Activated naive CD8-positive, alpha-beta T cell treated with anti-CD3 and anti-CD28 coated beads for 36 hours (primary cell): Measurements from ENCODE around the gene VPS16. TPM values are rescaled to one million over a fixed set of nuclear protein-coding genes. Genes with fewer than 3 reads are reported as not detected.
"Not testable (repeated sequence)": the region's sequence is repeated elsewhere in the genome, so short reads cannot be mapped to it uniquely, and the experiment has no call there.

Source experiments
- DNase-seq: peaks from one replicate; pipeline ENCODE4 v3.0.0; 2021
- H3K27ac Mint-ChIP-seq: one replicate; pipeline ENCODE4 v1.8.0; 2022; ENCODE audit warnings: mild to moderate bottlenecking, moderate library complexity, mixed read lengths
- H3K27me3 Mint-ChIP-seq: one replicate; pipeline ENCODE4 v1.8.0; 2022; ENCODE audit warnings: mild to moderate bottlenecking, mixed read lengths
- H3K36me3 Mint-ChIP-seq: one replicate; pipeline ENCODE4 v1.8.0; 2021; ENCODE audit warnings: mild to moderate bottlenecking, mixed read lengths
- H3K4me1 Mint-ChIP-seq: one replicate; pipeline ENCODE4 v1.8.0; 2021; ENCODE audit warnings: mixed read lengths
- H3K4me3 Mint-ChIP-seq: one replicate; pipeline ENCODE4 v1.8.0; 2022; ENCODE audit warnings: mild to moderate bottlenecking, moderate library complexity, mixed read lengths
- H3K9me3 Mint-ChIP-seq: one replicate; pipeline ENCODE4 v1.8.0; 2022; ENCODE audit warnings: mixed read lengths
- total RNA-seq, 2 experiments: library from RNA; stranded (reverse); gene quantifications; one replicate each; pipeline ENCODE4 v1.2.3, GENCODE V29; 2021

Gene VPS16
- total RNA-seq, 2 experiments from 2014 or later: 33.5 to 34.1 TPM

GRCh38 chr20:2801286-2801728, 39.2 kb upstream of the VPS16 start:
- no peak for DNase-seq
- peaks cover 24% of the 10 kb centered on the region for H3K4me1 Mint-ChIP-seq
- no peaks in the 10 kb centered on the region for H3K36me3 Mint-ChIP-seq
- peaks cover 66% of the 10 kb centered on the region for H3K27me3 Mint-ChIP-seq
- no peak overlapping the region for H3K27ac Mint-ChIP-seq
- H3K9me3 Mint-ChIP-seq: no peaks in the 10 kb centered on the region
- H3K4me3 Mint-ChIP-seq: peak overlapping the region; percentile 78

- no peak overlapping the region for H3K27ac Mint-ChIP-seq
- H3K4me1 Mint-ChIP-seq: peaks cover 20% of the 10 kb centered on the region
- H3K9me3 Mint-ChIP-seq: no peaks in the 10 kb centered on the region
- no peak for DNase-seq
- peaks cover 77% of the 10 kb centered on the region for H3K27me3 Mint-ChIP-seq
- no peak overlapping the region for H3K4me3 Mint-ChIP-seq
- no peaks in the 10 kb centered on the region for H3K36me3 Mint-ChIP-seq
These were observed 36.3 kb upstream of the VPS16 start for GRCh38 chr20:2804041-2804828.

- Mint-ChIP-seq H3K27me3 (peaks cover 73% of the 10 kb centered on the region), H3K4me1 (peaks cover 13% of the 10 kb centered on the region), H3K27ac (no peak overlapping the region), H3K36me3 (no peaks in the 10 kb centered on the region), H3K4me3 (no peak overlapping the region), H3K9me3 (no peaks in the 10 kb centered on the region)
- no peak for DNase-seq
These were observed 35.5 kb upstream of the VPS16 start for GRCh38 chr20:2804852-2805688.

- Mint-ChIP-seq H3K27ac (no peak overlapping the region), H3K9me3 (no peaks in the 10 kb centered on the region), H3K27me3 (peaks cover 70% of the 10 kb centered on the region)
These were observed 34.7 kb upstream of the VPS16 start for GRCh38 chr20:2805689-2806350.

GRCh38 chr20:2806351-2806701, 34.2 kb upstream of the VPS16 start:
- no peak for DNase-seq
- H3K9me3 Mint-ChIP-seq: peaks cover 1% of the 10 kb centered on the region
- peaks cover 4% of the 10 kb centered on the region for H3K4me1 Mint-ChIP-seq
- no peak overlapping the region for H3K27ac Mint-ChIP-seq
- no peak overlapping the region for H3K4me3 Mint-ChIP-seq
- no peaks in the 10 kb centered on the region for H3K36me3 Mint-ChIP-seq
- H3K27me3 Mint-ChIP-seq: peaks cover 70% of the 10 kb centered on the region

More at GRCh38 chr20:2805689-2806350, 34.7 kb upstream of the VPS16 start:
- Mint-ChIP-seq H3K4me1 (peaks cover 9% of the 10 kb centered on the region), H3K36me3 (no peaks in the 10 kb centered on the region), H3K4me3 (no peak overlapping the region)
- no peak for DNase-seq

GRCh38 chr20:2807019-2807418, 33.5 kb upstream of the VPS16 start:
- Mint-ChIP-seq H3K27ac (no peak overlapping the region), H3K36me3 (peaks cover under 1% of the 10 kb centered on the region), H3K4me3 (no peak overlapping the region), H3K27me3 (peaks cover 70% of the 10 kb centered on the region), H3K9me3 (peaks cover 4% of the 10 kb centered on the region), H3K4me1 (no peaks in the 10 kb centered on the region)
- no peak for DNase-seq

- not testable (repeated sequence) for H3K27ac Mint-ChIP-seq, H3K4me1 Mint-ChIP-seq, H3K36me3 Mint-ChIP-seq, DNase-seq, H3K4me3 Mint-ChIP-seq
- Mint-ChIP-seq H3K9me3 (peaks cover 11% of the 10 kb centered on the region), H3K27me3 (peaks cover 70% of the 10 kb centered on the region)
These were observed 32.6 kb upstream of the VPS16 start for GRCh38 chr20:2807929-2808328.

GRCh38 chr20:2809690-2810089, 30.9 kb upstream of the VPS16 start:
- peaks cover 3% of the 10 kb centered on the region for H3K36me3 Mint-ChIP-seq
- no peak overlapping the region for H3K27ac Mint-ChIP-seq
- peaks cover 13% of the 10 kb centered on the region for H3K9me3 Mint-ChIP-seq
- peaks cover 60% of the 10 kb centered on the region for H3K27me3 Mint-ChIP-seq
- no peak for DNase-seq
- H3K4me1 Mint-ChIP-seq: no peaks in the 10 kb centered on the region
- H3K4me3 Mint-ChIP-seq: no peak overlapping the region

- H3K27me3 Mint-ChIP-seq: peaks cover 42% of the 10 kb centered on the region
- no peak overlapping the region for H3K27ac Mint-ChIP-seq
- H3K36me3 Mint-ChIP-seq: peaks cover 3% of the 10 kb centered on the region
- H3K4me3 Mint-ChIP-seq: no peak overlapping the region
- peaks cover 13% of the 10 kb centered on the region for H3K9me3 Mint-ChIP-seq
- no peak for DNase-seq
- no peaks in the 10 kb centered on the region for H3K4me1 Mint-ChIP-seq
These were observed 28.4 kb upstream of the VPS16 start for GRCh38 chr20:2812189-2812588.

GRCh38 chr20:2814076-2814475, 26.5 kb upstream of the VPS16 start:
- no peak for DNase-seq
- Mint-ChIP-seq H3K9me3 (peaks cover 13% of the 10 kb centered on the region), H3K27me3 (peaks cover 35% of the 10 kb centered on the region), H3K4me3 (no peak overlapping the region), H3K27ac (no peak overlapping the region), H3K4me1 (no peaks in the 10 kb centered on the region), H3K36me3 (peaks cover 3% of the 10 kb centered on the region)

GRCh38 chr20:2814587-2815051, 25.9 kb upstream of the VPS16 start, which contains the start of gene C20orf141:
TSS of gene C20orf141 (plus strand) at chr20:2814987. CDS start at chr20:2815185, 198 bp downstream.
- no peak within 1 kb of the TSS for H3K4me3 Mint-ChIP-seq
- H3K4me1 Mint-ChIP-seq: no peaks in the 10 kb centered on the region
- no peak for DNase-seq
- peaks cover 30% of the 10 kb centered on the region for H3K27me3 Mint-ChIP-seq
- H3K9me3 Mint-ChIP-seq: peaks cover 13% of the 10 kb centered on the region
- peaks cover 3% of the 10 kb centered on the region for H3K36me3 Mint-ChIP-seq
- H3K27ac Mint-ChIP-seq: no peak within 1 kb of the TSS

- H3K27me3 Mint-ChIP-seq: peaks cover 37% of the 10 kb centered on the region
- DNase-seq: no peak
- H3K4me3 Mint-ChIP-seq: no peak overlapping the region
- no peak overlapping the region for H3K27ac Mint-ChIP-seq
- H3K4me1 Mint-ChIP-seq: no peaks in the 10 kb centered on the region
- H3K9me3 Mint-ChIP-seq: peaks cover 13% of the 10 kb centered on the region
- H3K36me3 Mint-ChIP-seq: peaks cover 3% of the 10 kb centered on the region
These were observed 25.2 kb upstream of the VPS16 start for GRCh38 chr20:2815242-2815900.

- Mint-ChIP-seq H3K9me3 (peaks cover 12% of the 10 kb centered on the region), H3K36me3 (peaks cover 3% of the 10 kb centered on the region), H3K27me3 (peaks cover 39% of the 10 kb centered on the region), H3K4me3 (no peak within 1 kb of the TSS), H3K4me1 (peaks cover 3% of the 10 kb centered on the region), H3K27ac (no peak within 1 kb of the TSS)
- no peak for DNase-seq
These were observed 24.4 kb upstream of the VPS16 start, which contains the start of gene TMEM239 for GRCh38 chr20:2816030-2816582. TSS of gene TMEM239 (plus strand) at chr20:2816364. CDS start at chr20:2816555, 191 bp downstream.
